Cardiac fibroblast (primary cell): ENCODE measurements around the gene GPAT3.

Experiments used
- DNase-seq, 2 donors: peaks; one replicate each; pipeline versions ENCODE4 v3.0.0 to v3.0.0-alpha.2; 2010; ENCODE audit warnings: low read depth in 2 of 2
- H3K4me3 ChIP-seq, 2 donors: replicated peaks in 1 of 2; 1 replicate in 1 of 2; 2 replicates in 1 of 2; pipeline ENCODE4 v1.5.1; 2011; ENCODE audit warnings: low read depth in 2 of 2, low read length in 2 of 2, mild to moderate bottlenecking in 2 of 2, moderate library complexity in 1 of 2
- TF ChIP-seq, protein P1 (sequence below): IDR thresholded peaks from one replicate; pipeline ENCODE4 v1.5.1; 2011; ENCODE audit warnings: low read depth, mild to moderate bottlenecking, low read length, inconsistent platforms

The GPAT3 gene

DNA sequence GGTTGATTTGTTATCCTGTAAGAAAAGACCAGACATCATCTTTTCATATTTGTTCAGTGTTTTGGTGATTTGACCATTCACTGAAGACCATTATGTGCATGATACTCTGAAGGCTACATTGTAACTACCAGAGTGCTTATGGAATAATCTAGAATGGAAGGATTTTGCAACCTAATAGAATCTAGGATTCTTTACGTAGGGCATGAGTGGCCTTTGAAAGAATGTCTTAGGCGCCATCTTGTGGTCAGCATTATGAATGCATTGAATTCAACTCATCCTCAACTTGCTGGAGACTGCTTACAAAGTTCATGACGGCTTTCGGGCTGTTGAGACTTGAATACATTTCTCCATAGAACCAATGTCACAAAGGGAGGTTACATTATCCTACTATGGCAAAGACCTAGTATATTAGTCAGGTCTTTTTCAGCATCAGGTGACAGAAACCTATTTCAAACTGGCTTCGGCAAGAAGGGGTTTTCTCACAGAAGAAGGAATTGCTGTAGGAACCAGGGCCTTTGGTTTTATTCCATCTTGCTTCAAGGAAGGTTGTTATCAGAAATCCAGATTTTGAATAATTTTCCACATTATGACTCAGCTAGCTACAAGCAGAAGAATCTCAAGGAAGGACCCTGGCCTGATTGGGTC, 104.1 kb downstream of the GPAT3 start:
- TF ChIP-seq, protein P1, sequence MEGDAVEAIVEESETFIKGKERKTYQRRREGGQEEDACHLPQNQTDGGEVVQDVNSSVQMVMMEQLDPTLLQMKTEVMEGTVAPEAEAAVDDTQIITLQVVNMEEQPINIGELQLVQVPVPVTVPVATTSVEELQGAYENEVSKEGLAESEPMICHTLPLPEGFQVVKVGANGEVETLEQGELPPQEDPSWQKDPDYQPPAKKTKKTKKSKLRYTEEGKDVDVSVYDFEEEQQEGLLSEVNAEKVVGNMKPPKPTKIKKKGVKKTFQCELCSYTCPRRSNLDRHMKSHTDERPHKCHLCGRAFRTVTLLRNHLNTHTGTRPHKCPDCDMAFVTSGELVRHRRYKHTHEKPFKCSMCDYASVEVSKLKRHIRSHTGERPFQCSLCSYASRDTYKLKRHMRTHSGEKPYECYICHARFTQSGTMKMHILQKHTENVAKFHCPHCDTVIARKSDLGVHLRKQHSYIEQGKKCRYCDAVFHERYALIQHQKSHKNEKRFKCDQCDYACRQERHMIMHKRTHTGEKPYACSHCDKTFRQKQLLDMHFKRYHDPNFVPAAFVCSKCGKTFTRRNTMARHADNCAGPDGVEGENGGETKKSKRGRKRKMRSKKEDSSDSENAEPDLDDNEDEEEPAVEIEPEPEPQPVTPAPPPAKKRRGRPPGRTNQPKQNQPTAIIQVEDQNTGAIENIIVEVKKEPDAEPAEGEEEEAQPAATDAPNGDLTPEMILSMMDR, result peak; percentile 75
- peak; percentile 88 to 89 for DNase-seq

DNA sequence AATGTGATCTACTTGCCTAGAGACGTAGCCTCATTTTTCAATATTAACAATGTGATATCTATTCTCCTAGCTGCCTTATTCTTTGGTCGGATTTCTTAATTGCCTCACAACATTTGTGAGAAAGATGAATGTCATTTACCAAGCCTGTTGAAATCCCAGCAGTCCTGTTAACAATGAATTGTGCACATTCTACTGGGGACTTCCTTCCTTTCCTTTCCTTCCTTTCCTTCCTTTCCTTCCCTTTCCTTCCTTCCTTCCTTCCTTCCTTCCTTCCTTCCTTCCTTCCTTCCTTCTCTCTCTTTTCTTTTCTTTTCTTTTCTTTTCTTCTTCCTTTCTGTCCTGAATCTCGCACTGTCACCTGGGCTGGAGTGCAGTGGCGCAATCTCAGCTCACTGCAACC, 107.1 kb downstream of the GPAT3 start:
- no peak for DNase-seq
- TF ChIP-seq, protein P1, result no peak
- H3K4me3 ChIP-seq, result no peak overlapping the region

More for the DNA sequence above, 104.1 kb downstream of the GPAT3 start:
- no peak overlapping the region for H3K4me3 ChIP-seq

DNA sequence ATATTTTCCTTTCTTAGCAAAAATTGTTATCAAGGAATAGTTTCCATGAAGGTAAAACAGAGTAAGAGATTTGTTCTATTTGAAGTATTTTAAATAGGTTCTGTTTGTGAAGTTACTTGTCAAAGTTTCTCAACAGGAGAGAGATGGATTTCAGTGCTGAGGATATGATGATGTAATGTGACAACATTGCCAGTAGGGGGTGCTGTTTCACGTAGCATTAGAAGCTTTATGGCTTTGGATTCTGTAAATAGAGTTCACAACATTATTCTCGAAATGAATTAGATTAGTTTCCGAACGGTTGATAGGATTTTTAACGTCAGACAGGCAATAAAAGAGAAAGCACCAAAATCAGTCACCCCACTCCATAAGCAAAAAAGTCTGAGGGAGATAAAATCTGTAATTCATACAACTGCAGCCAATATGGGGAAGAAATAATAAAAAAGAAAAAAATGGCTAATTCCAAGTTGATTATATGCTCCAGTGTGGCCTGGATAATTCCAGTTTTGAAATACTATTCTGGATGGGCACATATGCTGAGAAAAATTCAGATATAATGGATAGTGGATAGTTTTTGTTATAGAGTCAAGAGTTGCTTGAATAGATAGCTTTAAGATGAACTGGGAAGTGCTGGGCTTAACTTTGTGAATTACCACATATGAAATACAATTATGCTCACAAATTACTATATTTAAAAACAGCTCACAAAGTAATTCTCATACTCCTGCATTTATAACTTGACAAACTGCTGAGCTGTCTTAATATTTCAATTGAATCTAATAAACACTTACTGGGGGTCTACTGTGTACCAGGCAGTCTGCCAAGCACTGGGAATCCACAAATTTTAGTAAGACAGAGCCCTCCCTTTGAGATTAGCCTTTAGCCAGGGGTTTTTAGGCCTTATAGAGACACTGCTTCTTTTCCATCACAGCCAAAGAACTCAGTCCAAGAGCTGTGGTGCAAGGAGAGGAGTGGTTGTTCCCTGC, 109.1 kb downstream of the GPAT3 start:
- TF ChIP-seq, protein P1, result peak; percentile 70
- DNase-seq, result peak; percentile 76 to 80
- no peak overlapping the region for H3K4me3 ChIP-seq

DNA sequence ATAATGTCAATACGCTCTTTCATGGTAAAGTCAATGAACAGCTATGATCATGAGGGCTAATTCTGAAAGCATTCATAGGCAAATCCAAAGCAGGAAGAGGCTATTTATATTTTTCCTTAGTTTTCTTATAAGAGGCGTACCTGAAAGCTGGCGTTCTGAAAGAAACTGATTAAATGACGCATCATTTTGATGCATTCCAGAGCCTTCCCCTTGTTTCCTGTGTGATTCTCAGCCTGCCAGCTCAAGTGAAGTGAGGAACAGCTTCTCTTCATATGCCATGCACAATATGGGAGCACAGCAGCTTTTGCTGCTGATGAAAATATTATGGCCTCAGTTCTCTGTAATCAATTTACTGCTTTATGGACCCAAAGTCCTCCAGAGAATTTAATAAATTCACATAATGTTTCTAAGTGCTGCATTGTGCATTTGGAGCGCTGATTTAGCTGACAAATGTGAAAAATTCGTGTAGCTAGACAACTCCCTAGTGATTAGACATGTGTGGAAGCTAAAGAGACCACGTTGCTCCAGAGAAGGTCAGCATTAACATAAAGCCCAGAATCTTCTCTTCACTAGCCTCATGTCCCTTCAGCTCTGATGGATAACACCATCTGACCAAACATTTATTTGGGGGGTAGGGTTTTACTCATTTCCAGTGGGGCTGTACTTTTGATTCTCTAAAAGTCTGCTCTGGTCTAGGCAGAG, 110.8 kb downstream of the GPAT3 start:
- TF ChIP-seq, protein P1, result no peak
- H3K4me3 ChIP-seq, result no peak overlapping the region
- DNase-seq, result peak in 1 of 2 donors; percentile 18

DNA sequence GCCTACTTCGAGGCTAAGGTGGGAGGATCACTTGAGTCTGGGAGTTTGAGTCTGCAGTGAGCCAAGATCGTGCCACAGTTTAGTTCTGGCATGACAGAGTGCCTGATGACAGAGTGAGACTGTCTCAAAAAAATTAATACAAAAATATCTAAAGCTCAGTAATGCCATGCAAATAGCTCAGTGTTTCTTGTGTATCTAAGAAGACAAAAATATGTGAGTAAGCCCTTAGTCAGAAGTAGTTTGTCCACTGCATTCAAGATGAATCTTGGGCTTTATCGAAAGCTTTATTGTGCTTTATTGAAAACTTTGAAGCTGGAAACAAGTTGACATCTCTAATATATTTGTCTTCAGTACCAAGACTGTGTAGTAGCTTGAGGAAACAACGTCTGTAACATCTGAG, 115.9 kb downstream of the GPAT3 start:
- peak in 1 of 2 donors; percentile 22 for DNase-seq
- TF ChIP-seq, protein P1, result no peak
- no peak overlapping the region for H3K4me3 ChIP-seq
